T-cell (primary cell): Measurements from ENCODE around the gene ARHGEF4. TPM values are rescaled to one million over a fixed set of nuclear protein-coding genes. Genes with fewer than 3 reads are reported as not detected.

Experiments
- ATAC-seq, 4 experiments: fragments of 200-7000 bp in 3 of 4; fragments of 150-1000 bp in 1 of 4; cut with Tn5 transposase; replicated peaks in 1 of 4; 1 replicate in 3 of 4; 2 replicates in 1 of 4; pipeline ENCODE4 v1.10.0; 2021; ENCODE audit warnings: moderate library complexity in 3 of 4, mild to moderate bottlenecking in 2 of 4, moderate number of reproducible peaks in 1 of 4
- CTCF ChIA-PET, 2 donors: fragments of 300-600 bp; sonication (Branson Sonifier 250); formaldehyde crosslinking; loops; one replicate each; lab custom pipeline; 2022; ENCODE audit warnings: antibody characterized with exemption in 2 of 2; lab: Charles Lee
- POLR2A ChIA-PET, 2 donors: fragments of 300-600 bp; sonication (Branson Sonifier 250); formaldehyde crosslinking; loops; one replicate each; lab custom pipeline; 2022; ENCODE audit warnings: antibody characterized with exemption in 2 of 2; lab: Charles Lee
- DNase-seq, 35 experiments: peaks; one replicate each; pipeline versions ENCODE4 v3.0.0 to v3.0.0-alpha.2; 2013 to 2023
- H3K27ac ChIP-seq: one replicate; pipeline ENCODE4 v1.5.1; 2013; ENCODE audit warnings: low read length
- H3K27me3 ChIP-seq, 2 experiments: replicated peaks in 1 of 2; 1 replicate in 1 of 2; 2 replicates in 1 of 2; pipeline versions ENCODE4 v1.6.1 to v1.7.0; 2013; ENCODE audit warnings: low read length in 1 of 2, mixed read lengths in 1 of 2; ENCODE audit not compliant: control insufficient read depth in 2 of 2, insufficient read depth in 2 of 2; ENCODE audit errors: extremely low read depth in 1 of 2
- H3K36me3 ChIP-seq, 2 donors: 1 replicate in 1 of 2; 2 replicates in 1 of 2; pipeline versions ENCODE4 v1.6.1 to v1.7.0; 2013; ENCODE audit warnings: low read length in 1 of 2; ENCODE audit not compliant: control insufficient read depth in 2 of 2, insufficient read depth in 1 of 2; ENCODE audit errors: extremely low read depth in 1 of 2
- H3K4me1 ChIP-seq, 2 experiments: 1 replicate in 1 of 2; 2 replicates in 1 of 2; pipeline versions ENCODE4 v1.6.1 to v1.7.0; 2013; ENCODE audit warnings: low read length in 2 of 2, mixed read lengths in 1 of 2; ENCODE audit not compliant: insufficient read depth in 2 of 2, control insufficient read depth in 1 of 2; ENCODE audit errors: extremely low read depth in 1 of 2
- H3K4me3 ChIP-seq, 2 donors: 1 replicate in 1 of 2; 2 replicates in 1 of 2; pipeline versions ENCODE4 v1.5.1 to v1.7.0; 2013; ENCODE audit warnings: mild to moderate bottlenecking in 2 of 2, low read length in 1 of 2, moderate library complexity in 1 of 2; ENCODE audit not compliant: control insufficient read depth in 1 of 2; ENCODE audit errors: extremely low read depth in 1 of 2
- H3K9me3 ChIP-seq: 2 replicates; pipeline ENCODE4 v1.7.0; 2013
- H3K27ac Mint-ChIP-seq, 2 donors: one replicate each; pipeline ENCODE4 v1.8.0; 2020 to 2021; ENCODE audit warnings: mild to moderate bottlenecking in 2 of 2, mixed read lengths in 2 of 2
- H3K27me3 Mint-ChIP-seq, 2 donors: one replicate each; pipeline ENCODE4 v1.8.0; 2021 to 2022; ENCODE audit warnings: mixed read lengths in 2 of 2
- H3K36me3 Mint-ChIP-seq: one replicate; pipeline ENCODE4 v1.8.0; 2021; ENCODE audit warnings: mixed read lengths
- H3K4me1 Mint-ChIP-seq, 3 donors: one replicate each; pipeline ENCODE4 v1.8.0; 2020 to 2022; ENCODE audit warnings: mixed read lengths in 3 of 3, mild to moderate bottlenecking in 1 of 3
- H3K4me3 Mint-ChIP-seq, 3 donors: one replicate each; pipeline ENCODE4 v1.8.0; 2020 to 2022; ENCODE audit warnings: mild to moderate bottlenecking in 3 of 3, mixed read lengths in 3 of 3, moderate library complexity in 3 of 3
- H3K9me3 Mint-ChIP-seq, 3 donors: one replicate each; pipeline ENCODE4 v1.8.0; 2020 to 2022; ENCODE audit warnings: mixed read lengths in 3 of 3
- WGBS: methylation state at CpG from one replicate; pipeline ENCODE4 v1.1.5; 2013; ENCODE audit warnings: missing lambda C conversion rate; ENCODE audit not compliant: insufficient coverage; 5-methylcytosine and 5-hydroxymethylcytosine counted together
- total RNA-seq, 35 experiments: library from RNA in 6 of 35; stranded (reverse) in 6 of 35; fragments of 120-200 nt in 1 of 35; gene quantifications; one replicate each; pipeline versions ENCODE4 v1.2.1 to v1.2.4 and lab custom pipeline; 2013 to 2026

The ARHGEF4 gene
- total RNA-seq, 5 donors from 2014 or later (not counting 1 experiment from before 2014, with no cell fraction given) = 2.9 to 5.3 (median 4.4) TPM

- H3K36me3 ChIP-seq = no peaks in the 10 kb centered on the region
- no peaks in the 10 kb centered on the region for H3K9me3 ChIP-seq
- WGBS = 82% methylated on average over 10 of the region's 10 CpGs
- peaks cover 0 to 22% of the 10 kb centered on the region in 2 experiments for H3K4me1 ChIP-seq
- Mint-ChIP-seq H3K36me3 (no peaks in the 10 kb centered on the region), H3K27me3 (peaks cover 0 to 7% of the 10 kb centered on the region in 2 donors), H3K4me3 (no peak overlapping the region), H3K27ac (peak overlapping the region in 1 of 2 donors; percentile 84), H3K9me3 (no peaks in the 10 kb centered on the region), H3K4me1 (peaks cover 6 to 19% (median 17%) of the 10 kb centered on the region in 3 donors)
- CTCF ChIA-PET = interaction anchor here in 1 of 2 donors (2.1 kb wide), 1 partner anchor 26 kb away, joined by 12 read pairs; no protein-coding TSS in a partner anchor
- ATAC-seq (no peak), DNase-seq (no peak)
- H3K27ac ChIP-seq = no peak overlapping the region
- POLR2A ChIA-PET = no interaction called here
- peaks cover 0 to 19% of the 10 kb centered on the region in 2 experiments for H3K27me3 ChIP-seq
- no peak overlapping the region for H3K4me3 ChIP-seq
These were observed 13.4 kb upstream of the ARHGEF4 start for GRCh38 chr2:130823171-130823885.

- H3K4me3 Mint-ChIP-seq = peak overlapping the region; percentile 17 to 41 (median 25)
- POLR2A ChIA-PET = no interaction called here
- no peak overlapping the region for H3K4me3 ChIP-seq
These were observed 12.7 kb upstream of the ARHGEF4 start for GRCh38 chr2:130823886-130824491.

GRCh38 chr2:130824492-130825061, 12.1 kb upstream of the ARHGEF4 start:
- peak overlapping the region; percentile 68 for H3K27ac ChIP-seq
- H3K9me3 ChIP-seq = no peaks in the 10 kb centered on the region
- H3K4me3 ChIP-seq = no peak overlapping the region
- peaks cover 0 to 9% of the 10 kb centered on the region in 2 experiments for H3K27me3 ChIP-seq
- WGBS = 58% methylated on average over 5 of the region's 8 CpGs
- ChIA-PET POLR2A (interaction anchor here (0.6 to 0.7 kb wide), 2 partner anchors 22 to 150 kb away, joined by 3 read pairs; no protein-coding TSS in a partner anchor), CTCF (interaction anchor here in 1 of 2 donors (0.6 to 2.1 kb wide), 3 partner anchors 25 to 223 kb away, joined by 3 to 12 read pairs (median 3); no protein-coding TSS in a partner anchor)
- H3K4me3 Mint-ChIP-seq = peak overlapping the region; percentile 17 to 41 (median 25)
- H3K27me3 Mint-ChIP-seq = peaks cover 0 to 2% of the 10 kb centered on the region in 2 donors
- peaks cover 6 to 19% (median 17%) of the 10 kb centered on the region in 3 donors for H3K4me1 Mint-ChIP-seq
- H3K36me3 Mint-ChIP-seq = no peaks in the 10 kb centered on the region
- no peaks in the 10 kb centered on the region for H3K36me3 ChIP-seq
- H3K27ac Mint-ChIP-seq = peak overlapping the region; percentile 81 to 84
- DNase-seq = peak; percentile 12 to 85 (median 58)
- H3K4me1 ChIP-seq = peaks cover 0 to 22% of the 10 kb centered on the region in 2 experiments
- ATAC-seq = peak; percentile 94 to 96 (median 96)
- H3K9me3 Mint-ChIP-seq = no peaks in the 10 kb centered on the region

More at GRCh38 chr2:130823886-130824491, 12.7 kb upstream of the ARHGEF4 start:
- CTCF ChIA-PET = interaction anchor here in 1 of 2 donors (0.6 to 2.1 kb wide), 2 partner anchors 27 to 223 kb away, joined by 3 to 12 read pairs; no protein-coding TSS in a partner anchor
- Mint-ChIP-seq H3K27me3 (peaks cover 0 to 2% of the 10 kb centered on the region in 2 donors), H3K36me3 (no peaks in the 10 kb centered on the region), H3K27ac (peak overlapping the region; percentile 81 to 84), H3K9me3 (no peaks in the 10 kb centered on the region), H3K4me1 (peaks cover 6 to 19% (median 17%) of the 10 kb centered on the region in 3 donors)
- Histone ChIP-seq H3K36me3 (no peaks in the 10 kb centered on the region), H3K27me3 (peaks cover 0 to 15% of the 10 kb centered on the region in 2 experiments), H3K9me3 (no peaks in the 10 kb centered on the region), H3K27ac (peak overlapping the region; percentile 68), H3K4me1 (peaks cover 0 to 22% of the 10 kb centered on the region in 2 experiments)
- DNase-seq (peak in 6 of 35 experiments; percentile 5 to 35 (median 8)), ATAC-seq (no peak)
- WGBS = 43% methylated on average over 10 of the region's 10 CpGs

GRCh38 chr2:130825231-130825965, 11.3 kb upstream of the ARHGEF4 start:
- no peak overlapping the region for H3K4me3 ChIP-seq
- peak overlapping the region in 1 of 2 donors; percentile 55 for H3K27ac Mint-ChIP-seq
- CTCF ChIA-PET = no interaction called here
- H3K27me3 Mint-ChIP-seq = peaks cover 0 to 2% of the 10 kb centered on the region in 2 donors
- 86% methylated on average over 16 of the region's 16 CpGs for WGBS
- H3K9me3 Mint-ChIP-seq = no peaks in the 10 kb centered on the region
- no peaks in the 10 kb centered on the region for H3K9me3 ChIP-seq
- H3K36me3 ChIP-seq = no peaks in the 10 kb centered on the region
- no peak overlapping the region for H3K27ac ChIP-seq
- DNase-seq (no peak), ATAC-seq (no peak)
- POLR2A ChIA-PET = interaction anchor here in 1 of 2 donors (0.7 kb wide), 1 partner anchor 23 kb away, joined by 3 read pairs; no protein-coding TSS in a partner anchor
- no peaks in the 10 kb centered on the region for H3K36me3 Mint-ChIP-seq
- peak overlapping the region in 2 of 3 donors; percentile 24 to 33 for H3K4me3 Mint-ChIP-seq
- peaks cover 0 to 22% of the 10 kb centered on the region in 2 experiments for H3K4me1 ChIP-seq
- peaks cover 6 to 19% (median 17%) of the 10 kb centered on the region in 3 donors for H3K4me1 Mint-ChIP-seq
- H3K27me3 ChIP-seq = peaks cover 0 to 6% of the 10 kb centered on the region in 2 experiments

GRCh38 chr2:130825966-130826253, 10.8 kb upstream of the ARHGEF4 start:
- H3K27ac Mint-ChIP-seq = no peak overlapping the region
- no peak overlapping the region for H3K4me3 ChIP-seq
- ChIA-PET CTCF (no interaction called here), POLR2A (no interaction called here)
- H3K36me3 Mint-ChIP-seq = no peaks in the 10 kb centered on the region
- no peak for ATAC-seq
- no peaks in the 10 kb centered on the region for H3K9me3 Mint-ChIP-seq
- H3K4me1 Mint-ChIP-seq = peaks cover 6 to 19% (median 17%) of the 10 kb centered on the region in 3 donors
- no peak for DNase-seq
- H3K27ac ChIP-seq = no peak overlapping the region
- H3K27me3 Mint-ChIP-seq = peaks cover 0 to 2% of the 10 kb centered on the region in 2 donors
- H3K9me3 ChIP-seq = no peaks in the 10 kb centered on the region
- peaks cover 0 to 22% of the 10 kb centered on the region in 2 experiments for H3K4me1 ChIP-seq
- 88% methylated on average over 13 of the region's 13 CpGs for WGBS
- peaks cover 0 to 6% of the 10 kb centered on the region in 2 experiments for H3K27me3 ChIP-seq
- no peak overlapping the region for H3K4me3 Mint-ChIP-seq
- no peaks in the 10 kb centered on the region for H3K36me3 ChIP-seq
